HepG2 (cell line): ENCODE measurements around the gene CEP83. TPM values are rescaled to one million over a fixed set of nuclear protein-coding genes. Genes with fewer than 3 reads are reported as not detected.
A peak's percentile ranks its signal among the peaks of the same experiment; 100 is the strongest.

ENCODE experiments used
- AKAP8 ChIP-seq: sonication (generic); formaldehyde crosslinking; IDR thresholded peaks from 2 replicates; pipeline ENCODE4 v1.5.1; 2020; ENCODE audit warnings: mild to moderate bottlenecking, missing genetic modification reagents
- ARHGAP35 ChIP-seq: sonication (generic); formaldehyde crosslinking; IDR thresholded peaks from 2 replicates; pipeline ENCODE4 v1.9.0; 2022; ENCODE audit warnings: mild to moderate bottlenecking, inconsistent platforms, moderate library complexity, missing genetic modification reagents, borderline replicate concordance
- ATF7 ChIP-seq, 2 experiments: fragments of 450-650 bp in 1 of 2; sonication (generic) in 1 of 2; formaldehyde crosslinking in 1 of 2; IDR thresholded peaks; 2 replicates each; pipeline versions ENCODE4 v1.4.0 to v1.6.1; 2016 to 2020; ENCODE audit warnings: antibody characterized with exemption in 1 of 2, mild to moderate bottlenecking in 1 of 2, missing genetic modification reagents in 1 of 2
- HOXA9 ChIP-seq: sonication (generic); formaldehyde crosslinking; IDR thresholded peaks from 2 replicates; pipeline ENCODE4 v1.8.1; 2022; ENCODE audit warnings: missing genetic modification reagents, mild to moderate bottlenecking, moderate library complexity, borderline replicate concordance
- ZBTB8A ChIP-seq: sonication (generic); formaldehyde crosslinking; IDR thresholded peaks from 2 replicates; pipeline ENCODE4 v1.4.0; 2020; ENCODE audit warnings: mild to moderate bottlenecking, low read depth, missing genetic modification reagents, borderline replicate concordance
- ZC3H4 ChIP-seq: sonication (generic); formaldehyde crosslinking; IDR thresholded peaks from 2 replicates; pipeline ENCODE4 v1.4.0; 2020; ENCODE audit warnings: missing genetic modification reagents, borderline replicate concordance
- polyA plus RNA-seq, 8 experiments: library from polyadenylated mRNA; depleted of rRNA in 3 of 8; stranded (reverse) in 7 of 8; unstranded in 1 of 8; fragments of >200 nt; fragmentation: Illumina TruSeq in 4 of 8; extraction: Trizol in 4 of 8; gene quantifications; 2 replicates each; pipeline versions ENCODE4 v1.2.1 to v1.2.3, GENCODE V29; 2011 to 2016; ENCODE audit warnings: low read depth in 4 of 8, missing spikeins in 1 of 8, mixed read lengths in 1 of 8; ENCODE audit not compliant: insufficient read depth in 1 of 8
- total RNA-seq, 5 experiments: library from RNA; depleted of rRNA; stranded (reverse); fragments of >200 nt; fragmentation: Illumina TruSeq; extraction: Trizol; gene quantifications; 2 replicates each; pipeline ENCODE4 v1.2.3, GENCODE V29; 2016; ENCODE audit warnings: low read depth in 1 of 5
- TF ChIP-seq, protein P1 (sequence below): sonication (generic); formaldehyde crosslinking; IDR thresholded peaks from 2 replicates; pipeline ENCODE4 v1.5.0; 2020; ENCODE audit warnings: mild to moderate bottlenecking, missing genetic modification reagents
- TF ChIP-seq, protein P2 (sequence below): sonication (generic); formaldehyde crosslinking; IDR thresholded peaks from 2 replicates; pipeline ENCODE4 v1.8.1; 2023; ENCODE audit warnings: mild to moderate bottlenecking, missing genetic modification reagents
- TF ChIP-seq, protein P3 (sequence below): sonication (generic); formaldehyde crosslinking; IDR thresholded peaks from 2 replicates; pipeline ENCODE4 v1.4.0; 2020; ENCODE audit warnings: missing genetic modification reagents
- TF ChIP-seq, protein P4 (sequence below): sonication (generic); formaldehyde crosslinking; IDR thresholded peaks from 2 replicates; pipeline ENCODE4 v1.5.0; 2020; ENCODE audit warnings: mild to moderate bottlenecking, missing genetic modification reagents
- TF ChIP-seq, protein P5 (sequence below): sonication (generic); formaldehyde crosslinking; IDR thresholded peaks from 2 replicates; pipeline ENCODE4 v1.9.0; 2021; ENCODE audit warnings: mild to moderate bottlenecking, missing genetic modification reagents

The CEP83 gene
- total and polyA plus RNA-seq, 2 of the 13 experiments (the other 11 are each of a cell fraction or from before 2014, with no cell fraction given) = 6.2 to 19.2 TPM

- TF ChIP-seq, protein P1, sequence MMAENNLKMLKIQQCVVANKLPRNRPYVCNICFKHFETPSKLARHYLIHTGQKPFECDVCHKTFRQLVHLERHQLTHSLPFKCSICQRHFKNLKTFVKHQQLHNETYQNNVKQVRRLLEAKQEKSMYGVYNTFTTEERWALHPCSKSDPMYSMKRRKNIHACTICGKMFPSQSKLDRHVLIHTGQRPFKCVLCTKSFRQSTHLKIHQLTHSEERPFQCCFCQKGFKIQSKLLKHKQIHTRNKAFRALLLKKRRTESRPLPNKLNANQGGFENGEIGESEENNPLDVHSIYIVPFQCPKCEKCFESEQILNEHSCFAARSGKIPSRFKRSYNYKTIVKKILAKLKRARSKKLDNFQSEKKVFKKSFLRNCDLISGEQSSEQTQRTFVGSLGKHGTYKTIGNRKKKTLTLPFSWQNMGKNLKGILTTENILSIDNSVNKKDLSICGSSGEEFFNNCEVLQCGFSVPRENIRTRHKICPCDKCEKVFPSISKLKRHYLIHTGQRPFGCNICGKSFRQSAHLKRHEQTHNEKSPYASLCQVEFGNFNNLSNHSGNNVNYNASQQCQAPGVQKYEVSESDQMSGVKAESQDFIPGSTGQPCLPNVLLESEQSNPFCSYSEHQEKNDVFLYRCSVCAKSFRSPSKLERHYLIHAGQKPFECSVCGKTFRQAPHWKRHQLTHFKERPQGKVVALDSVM (CRISPR knock-in tag) = peak; percentile 64; the same call in 1 of the 2 replicates
- TF ChIP-seq, protein P2, sequence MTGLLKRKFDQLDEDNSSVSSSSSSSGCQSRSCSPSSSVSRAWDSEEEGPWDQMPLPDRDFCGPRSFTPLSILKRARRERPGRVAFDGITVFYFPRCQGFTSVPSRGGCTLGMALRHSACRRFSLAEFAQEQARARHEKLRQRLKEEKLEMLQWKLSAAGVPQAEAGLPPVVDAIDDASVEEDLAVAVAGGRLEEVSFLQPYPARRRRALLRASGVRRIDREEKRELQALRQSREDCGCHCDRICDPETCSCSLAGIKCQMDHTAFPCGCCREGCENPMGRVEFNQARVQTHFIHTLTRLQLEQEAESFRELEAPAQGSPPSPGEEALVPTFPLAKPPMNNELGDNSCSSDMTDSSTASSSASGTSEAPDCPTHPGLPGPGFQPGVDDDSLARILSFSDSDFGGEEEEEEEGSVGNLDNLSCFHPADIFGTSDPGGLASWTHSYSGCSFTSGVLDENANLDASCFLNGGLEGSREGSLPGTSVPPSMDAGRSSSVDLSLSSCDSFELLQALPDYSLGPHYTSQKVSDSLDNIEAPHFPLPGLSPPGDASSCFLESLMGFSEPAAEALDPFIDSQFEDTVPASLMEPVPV = no peak
- TF ChIP-seq ATF7 (IDR thresholded peaks at IDR 0.05) = no peak
- TF ChIP-seq ATF7 (CRISPR knock-in tag; IDR thresholded peaks at IDR 0.05) = no peak
- TF ChIP-seq ZBTB8A (CRISPR knock-in tag) = no peak
- no peak for TF ChIP-seq ZC3H4 (CRISPR knock-in tag)
- TF ChIP-seq ARHGAP35 (CRISPR knock-in tag) = no peak
- TF ChIP-seq, protein P3, sequence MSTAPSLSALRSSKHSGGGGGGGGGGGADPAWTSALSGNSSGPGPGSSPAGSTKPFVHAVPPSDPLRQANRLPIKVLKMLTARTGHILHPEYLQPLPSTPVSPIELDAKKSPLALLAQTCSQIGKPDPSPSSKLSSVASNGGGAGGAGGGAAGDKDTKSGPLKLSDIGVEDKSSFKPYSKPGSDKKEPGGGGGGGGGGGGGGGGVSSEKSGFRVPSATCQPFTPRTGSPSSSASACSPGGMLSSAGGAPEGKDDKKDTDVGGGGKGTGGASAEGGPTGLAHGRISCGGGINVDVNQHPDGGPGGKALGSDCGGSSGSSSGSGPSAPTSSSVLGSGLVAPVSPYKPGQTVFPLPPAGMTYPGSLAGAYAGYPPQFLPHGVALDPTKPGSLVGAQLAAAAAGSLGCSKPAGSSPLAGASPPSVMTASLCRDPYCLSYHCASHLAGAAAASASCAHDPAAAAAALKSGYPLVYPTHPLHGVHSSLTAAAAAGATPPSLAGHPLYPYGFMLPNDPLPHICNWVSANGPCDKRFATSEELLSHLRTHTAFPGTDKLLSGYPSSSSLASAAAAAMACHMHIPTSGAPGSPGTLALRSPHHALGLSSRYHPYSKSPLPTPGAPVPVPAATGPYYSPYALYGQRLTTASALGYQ = no peak; the same call in 1 of the 2 replicates
- TF ChIP-seq HOXA9 (CRISPR knock-in tag) = no peak
- TF ChIP-seq, protein P4, sequence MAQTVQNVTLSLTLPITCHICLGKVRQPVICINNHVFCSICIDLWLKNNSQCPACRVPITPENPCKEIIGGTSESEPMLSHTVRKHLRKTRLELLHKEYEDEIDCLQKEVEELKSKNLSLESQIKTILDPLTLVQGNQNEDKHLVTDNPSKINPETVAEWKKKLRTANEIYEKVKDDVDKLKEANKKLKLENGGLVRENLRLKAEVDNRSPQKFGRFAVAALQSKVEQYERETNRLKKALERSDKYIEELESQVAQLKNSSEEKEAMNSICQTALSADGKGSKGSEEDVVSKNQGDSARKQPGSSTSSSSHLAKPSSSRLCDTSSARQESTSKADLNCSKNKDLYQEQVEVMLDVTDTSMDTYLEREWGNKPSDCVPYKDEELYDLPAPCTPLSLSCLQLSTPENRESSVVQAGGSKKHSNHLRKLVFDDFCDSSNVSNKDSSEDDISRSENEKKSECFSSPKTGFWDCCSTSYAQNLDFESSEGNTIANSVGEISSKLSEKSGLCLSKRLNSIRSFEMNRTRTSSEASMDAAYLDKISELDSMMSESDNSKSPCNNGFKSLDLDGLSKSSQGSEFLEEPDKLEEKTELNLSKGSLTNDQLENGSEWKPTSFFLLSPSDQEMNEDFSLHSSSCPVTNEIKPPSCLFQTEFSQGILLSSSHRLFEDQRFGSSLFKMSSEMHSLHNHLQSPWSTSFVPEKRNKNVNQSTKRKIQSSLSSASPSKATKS (CRISPR knock-in tag) = no peak
- peak; percentile 49; the same call in 1 of the 2 replicates for TF ChIP-seq AKAP8 (CRISPR knock-in tag)
- TF ChIP-seq, protein P5, sequence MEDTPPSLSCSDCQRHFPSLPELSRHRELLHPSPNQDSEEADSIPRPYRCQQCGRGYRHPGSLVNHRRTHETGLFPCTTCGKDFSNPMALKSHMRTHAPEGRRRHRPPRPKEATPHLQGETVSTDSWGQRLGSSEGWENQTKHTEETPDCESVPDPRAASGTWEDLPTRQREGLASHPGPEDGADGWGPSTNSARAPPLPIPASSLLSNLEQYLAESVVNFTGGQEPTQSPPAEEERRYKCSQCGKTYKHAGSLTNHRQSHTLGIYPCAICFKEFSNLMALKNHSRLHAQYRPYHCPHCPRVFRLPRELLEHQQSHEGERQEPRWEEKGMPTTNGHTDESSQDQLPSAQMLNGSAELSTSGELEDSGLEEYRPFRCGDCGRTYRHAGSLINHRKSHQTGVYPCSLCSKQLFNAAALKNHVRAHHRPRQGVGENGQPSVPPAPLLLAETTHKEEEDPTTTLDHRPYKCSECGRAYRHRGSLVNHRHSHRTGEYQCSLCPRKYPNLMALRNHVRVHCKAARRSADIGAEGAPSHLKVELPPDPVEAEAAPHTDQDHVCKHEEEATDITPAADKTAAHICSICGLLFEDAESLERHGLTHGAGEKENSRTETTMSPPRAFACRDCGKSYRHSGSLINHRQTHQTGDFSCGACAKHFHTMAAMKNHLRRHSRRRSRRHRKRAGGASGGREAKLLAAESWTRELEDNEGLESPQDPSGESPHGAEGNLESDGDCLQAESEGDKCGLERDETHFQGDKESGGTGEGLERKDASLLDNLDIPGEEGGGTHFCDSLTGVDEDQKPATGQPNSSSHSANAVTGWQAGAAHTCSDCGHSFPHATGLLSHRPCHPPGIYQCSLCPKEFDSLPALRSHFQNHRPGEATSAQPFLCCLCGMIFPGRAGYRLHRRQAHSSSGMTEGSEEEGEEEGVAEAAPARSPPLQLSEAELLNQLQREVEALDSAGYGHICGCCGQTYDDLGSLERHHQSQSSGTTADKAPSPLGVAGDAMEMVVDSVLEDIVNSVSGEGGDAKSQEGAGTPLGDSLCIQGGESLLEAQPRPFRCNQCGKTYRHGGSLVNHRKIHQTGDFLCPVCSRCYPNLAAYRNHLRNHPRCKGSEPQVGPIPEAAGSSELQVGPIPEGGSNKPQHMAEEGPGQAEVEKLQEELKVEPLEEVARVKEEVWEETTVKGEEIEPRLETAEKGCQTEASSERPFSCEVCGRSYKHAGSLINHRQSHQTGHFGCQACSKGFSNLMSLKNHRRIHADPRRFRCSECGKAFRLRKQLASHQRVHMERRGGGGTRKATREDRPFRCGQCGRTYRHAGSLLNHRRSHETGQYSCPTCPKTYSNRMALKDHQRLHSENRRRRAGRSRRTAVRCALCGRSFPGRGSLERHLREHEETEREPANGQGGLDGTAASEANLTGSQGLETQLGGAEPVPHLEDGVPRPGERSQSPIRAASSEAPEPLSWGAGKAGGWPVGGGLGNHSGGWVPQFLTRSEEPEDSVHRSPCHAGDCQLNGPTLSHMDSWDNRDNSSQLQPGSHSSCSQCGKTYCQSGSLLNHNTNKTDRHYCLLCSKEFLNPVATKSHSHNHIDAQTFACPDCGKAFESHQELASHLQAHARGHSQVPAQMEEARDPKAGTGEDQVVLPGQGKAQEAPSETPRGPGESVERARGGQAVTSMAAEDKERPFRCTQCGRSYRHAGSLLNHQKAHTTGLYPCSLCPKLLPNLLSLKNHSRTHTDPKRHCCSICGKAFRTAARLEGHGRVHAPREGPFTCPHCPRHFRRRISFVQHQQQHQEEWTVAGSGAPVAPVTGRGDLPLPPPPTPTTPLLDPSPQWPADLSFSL (CRISPR knock-in tag) = peak; percentile 51; the same call in 1 of the 2 replicates
Observed at GRCh38 chr12:94459728-94460615, at the start of gene CEP83 (continued).
